ENCODE data around the gene HTR7.
"Not testable (repeated sequence)": the region's sequence is repeated elsewhere in the genome, so short reads cannot be mapped to it uniquely, and the experiment has no call there.

DNA sequence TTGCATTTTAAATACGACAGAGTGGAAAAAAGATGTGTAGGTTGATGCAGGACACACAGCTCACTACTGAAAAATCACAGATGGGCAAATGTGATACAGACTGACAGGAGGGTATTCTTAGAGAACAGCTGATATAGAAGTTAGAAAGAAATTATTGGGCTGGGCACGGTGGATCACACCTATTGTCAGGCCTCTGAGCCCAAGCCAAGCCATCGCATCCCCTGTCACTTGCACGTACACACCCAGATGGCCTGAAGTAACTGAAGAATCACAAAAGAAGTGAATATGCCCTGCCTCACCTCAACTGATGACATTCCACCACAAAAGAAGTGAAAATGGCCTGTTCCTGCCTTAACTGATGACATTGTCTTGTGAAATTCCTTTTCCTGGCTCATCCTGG lies 50.7 kb downstream of the HTR7 start:
- TF ChIP-seq, protein P1, sequence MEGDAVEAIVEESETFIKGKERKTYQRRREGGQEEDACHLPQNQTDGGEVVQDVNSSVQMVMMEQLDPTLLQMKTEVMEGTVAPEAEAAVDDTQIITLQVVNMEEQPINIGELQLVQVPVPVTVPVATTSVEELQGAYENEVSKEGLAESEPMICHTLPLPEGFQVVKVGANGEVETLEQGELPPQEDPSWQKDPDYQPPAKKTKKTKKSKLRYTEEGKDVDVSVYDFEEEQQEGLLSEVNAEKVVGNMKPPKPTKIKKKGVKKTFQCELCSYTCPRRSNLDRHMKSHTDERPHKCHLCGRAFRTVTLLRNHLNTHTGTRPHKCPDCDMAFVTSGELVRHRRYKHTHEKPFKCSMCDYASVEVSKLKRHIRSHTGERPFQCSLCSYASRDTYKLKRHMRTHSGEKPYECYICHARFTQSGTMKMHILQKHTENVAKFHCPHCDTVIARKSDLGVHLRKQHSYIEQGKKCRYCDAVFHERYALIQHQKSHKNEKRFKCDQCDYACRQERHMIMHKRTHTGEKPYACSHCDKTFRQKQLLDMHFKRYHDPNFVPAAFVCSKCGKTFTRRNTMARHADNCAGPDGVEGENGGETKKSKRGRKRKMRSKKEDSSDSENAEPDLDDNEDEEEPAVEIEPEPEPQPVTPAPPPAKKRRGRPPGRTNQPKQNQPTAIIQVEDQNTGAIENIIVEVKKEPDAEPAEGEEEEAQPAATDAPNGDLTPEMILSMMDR (IDR thresholded peaks at IDR 0.05), result not testable (repeated sequence)
- not testable (repeated sequence) for TF ChIP-seq POLR2A (IDR thresholded peaks at IDR 0.05)

Data from uterus (tissue), 2 donors.